ENCODE data around the gene RPS6KA2.

RPS6KA2 gene

DNA sequence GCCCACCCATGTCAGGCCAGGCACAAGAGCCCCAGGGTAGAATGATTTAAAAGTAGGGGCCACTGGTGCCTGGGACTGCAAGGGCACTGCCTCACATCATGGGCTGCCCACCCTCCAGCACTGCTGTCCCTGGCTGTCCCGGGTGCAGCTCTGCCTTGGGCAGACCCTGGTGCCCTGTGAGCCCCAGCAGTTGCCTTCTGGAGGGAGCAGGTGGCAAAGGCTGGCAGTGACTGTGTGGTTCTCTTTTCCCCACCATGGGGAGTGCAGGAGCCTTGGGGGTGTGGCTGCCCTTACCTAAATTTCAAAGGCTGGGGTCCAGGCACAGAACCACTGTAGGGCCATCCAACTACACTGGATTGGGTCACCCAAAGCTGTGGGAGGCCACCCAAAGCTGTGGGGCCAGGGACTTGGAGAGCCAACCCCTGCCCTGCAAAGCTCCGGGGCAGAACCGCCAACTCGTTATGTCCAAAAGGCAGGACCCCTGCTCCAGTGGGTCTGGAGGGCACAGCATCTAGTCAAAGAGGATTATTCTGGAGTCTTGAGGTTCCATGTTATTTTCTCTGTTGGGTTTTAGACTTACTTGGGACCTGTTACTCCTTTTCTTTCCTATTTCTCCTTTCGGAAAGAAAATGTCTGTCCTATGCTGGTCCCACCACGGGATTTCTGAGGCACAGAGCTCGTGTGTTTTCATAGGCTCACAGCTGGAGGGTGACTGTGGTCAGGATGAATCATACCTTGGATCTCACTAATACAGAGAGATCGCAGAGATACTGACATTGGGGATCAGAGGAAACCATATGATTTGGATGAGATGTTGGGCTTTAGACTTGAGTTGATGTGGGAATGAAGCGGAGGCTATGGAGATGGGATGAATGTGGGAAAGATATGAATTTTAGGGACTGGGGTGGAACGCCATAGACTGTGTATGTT is 105.9 kb downstream of the RPS6KA2 start:
- DNase-seq = no peak

DNA sequence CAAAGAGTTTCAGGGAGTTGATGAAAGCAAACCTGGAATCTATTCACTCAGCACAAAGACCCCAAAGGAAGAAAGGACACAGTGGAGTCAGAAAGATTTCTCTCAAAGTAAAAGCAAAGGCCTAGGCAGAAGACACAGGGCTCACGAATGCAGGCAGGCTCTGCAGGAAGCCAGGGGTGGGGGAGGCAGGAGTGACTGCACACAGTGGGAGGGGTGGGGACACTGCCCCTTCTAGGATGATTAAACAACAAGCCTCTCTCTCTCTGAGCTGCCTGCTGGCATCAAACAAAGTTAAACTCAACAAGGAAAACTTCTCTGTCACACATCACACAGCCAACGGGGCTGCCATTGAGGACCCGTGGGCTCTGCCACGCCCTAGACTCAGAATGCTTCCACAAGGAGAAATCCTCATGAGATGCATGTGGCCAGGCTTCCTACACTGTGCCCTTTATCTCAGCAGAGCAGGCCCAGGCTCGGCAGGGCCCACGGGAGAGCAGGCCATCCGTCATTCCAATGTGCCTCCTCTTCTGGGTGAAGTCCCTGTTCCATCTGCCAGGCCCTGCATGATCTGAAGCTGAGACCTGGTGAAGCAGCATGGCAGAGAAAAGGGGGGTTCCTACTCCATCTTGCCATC is 110.7 kb downstream of the RPS6KA2 start:
- no peak for DNase-seq

- peak in 3 of 4 experiments; percentile 7 to 20 (median 14) for DNase-seq
Observed at GRCh38 chr6:166515072-166515810, 111.8 kb downstream of the RPS6KA2 start.

GRCh38 chr6:166514196-166514595 is 112.9 kb downstream of the RPS6KA2 start:
- no peak for DNase-seq

DNA sequence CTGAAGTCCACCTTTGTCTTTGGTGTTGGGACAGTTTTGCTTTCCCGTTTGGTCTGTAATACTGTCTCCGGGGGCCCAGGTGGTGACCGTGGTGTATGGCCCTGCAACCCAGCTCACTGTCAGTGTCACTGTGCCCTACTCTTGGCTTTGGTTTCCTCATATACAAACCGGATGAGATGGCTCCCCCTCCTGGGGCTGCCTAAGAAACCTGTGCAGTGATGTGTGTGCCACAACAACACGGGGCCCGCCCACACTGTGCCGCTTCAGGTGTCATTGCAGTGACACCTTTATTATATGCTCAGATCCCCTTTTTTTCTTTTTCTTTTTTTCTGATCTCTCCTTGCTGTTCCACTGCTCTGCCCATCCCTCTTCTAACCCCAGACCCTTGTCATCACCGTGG is 114.5 kb downstream of the RPS6KA2 start:
- DNase-seq = peak in 2 of 4 experiments; percentile 5 to 19

- no peak for DNase-seq
Observed at GRCh38 chr6:166511316-166511715, 115.7 kb downstream of the RPS6KA2 start.

- DNase-seq = no peak
Observed at GRCh38 chr6:166509193-166509592, 117.9 kb downstream of the RPS6KA2 start.

GRCh38 chr6:166508726-166509125 is 118.3 kb downstream of the RPS6KA2 start:
- DNase-seq = no peak

GRCh38 chr6:166507809-166508564 is 119.1 kb downstream of the RPS6KA2 start:
- no peak for DNase-seq

DNA sequence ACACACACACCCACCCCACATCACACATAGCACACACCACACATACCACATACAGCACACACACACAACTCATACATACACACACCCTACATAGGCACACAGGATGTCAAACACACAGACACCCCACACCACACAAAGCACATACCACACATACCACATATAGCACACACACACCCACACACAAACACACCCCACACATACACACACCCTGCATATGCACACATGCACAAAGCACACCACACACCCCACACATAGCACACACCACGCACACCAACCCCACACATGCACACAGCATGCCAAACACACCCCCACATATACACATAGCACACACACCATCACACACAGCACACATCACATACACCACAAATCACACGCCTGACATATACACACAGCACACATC is 119.7 kb downstream of the RPS6KA2 start:
- no peak for DNase-seq

- no peak for DNase-seq
Observed at GRCh38 chr6:166505133-166505905, 121.7 kb downstream of the RPS6KA2 start.

DNA sequence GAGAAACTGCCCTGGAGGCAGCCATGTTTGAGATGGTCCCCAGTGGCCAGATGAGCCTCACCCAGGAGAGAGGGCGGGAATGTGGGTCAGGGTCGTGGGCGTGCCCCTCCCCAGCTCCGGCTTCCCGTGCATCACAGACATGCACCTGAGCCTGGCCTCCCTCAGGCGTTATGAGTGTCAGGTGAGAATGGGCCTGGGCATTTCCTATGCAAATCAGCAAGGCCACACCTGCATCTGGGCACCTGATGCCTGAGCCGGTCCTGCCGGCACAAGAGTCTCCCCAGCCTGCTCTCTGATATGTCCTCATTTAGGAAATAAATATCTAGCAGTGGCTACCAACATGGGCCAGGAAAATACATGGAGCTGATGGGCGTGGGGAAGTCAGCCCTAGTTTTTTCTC is 123.0 kb downstream of the RPS6KA2 start:
- DNase-seq = no peak

DNA sequence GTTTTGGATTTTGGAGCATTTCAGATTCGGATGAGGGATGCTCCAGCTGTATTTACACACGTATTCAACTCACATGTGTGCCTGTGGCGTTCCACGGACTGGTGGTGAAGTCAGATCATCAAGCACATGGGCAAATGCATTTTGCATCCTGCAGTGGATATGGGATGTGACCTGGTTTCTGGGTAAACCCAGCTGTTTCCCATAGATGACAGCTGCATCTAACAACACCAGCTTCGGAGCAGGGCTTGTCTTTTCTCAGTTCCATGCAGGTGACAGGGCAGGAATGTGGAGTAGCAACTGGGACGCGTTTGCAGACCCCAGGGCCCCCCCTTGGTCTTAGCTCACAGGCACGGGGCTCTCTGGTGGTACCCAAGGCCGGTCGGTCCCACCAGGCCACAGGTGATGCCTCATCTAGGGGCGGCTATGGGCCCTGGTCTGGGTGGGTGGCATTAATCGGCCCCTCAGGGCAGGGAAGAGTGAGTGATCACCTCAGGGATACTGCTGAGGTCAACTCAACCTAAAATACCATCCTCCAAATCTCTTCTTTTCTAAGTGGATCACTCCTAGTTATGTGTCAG is 123.8 kb downstream of the RPS6KA2 start:
- DNase-seq = no peak

DNA sequence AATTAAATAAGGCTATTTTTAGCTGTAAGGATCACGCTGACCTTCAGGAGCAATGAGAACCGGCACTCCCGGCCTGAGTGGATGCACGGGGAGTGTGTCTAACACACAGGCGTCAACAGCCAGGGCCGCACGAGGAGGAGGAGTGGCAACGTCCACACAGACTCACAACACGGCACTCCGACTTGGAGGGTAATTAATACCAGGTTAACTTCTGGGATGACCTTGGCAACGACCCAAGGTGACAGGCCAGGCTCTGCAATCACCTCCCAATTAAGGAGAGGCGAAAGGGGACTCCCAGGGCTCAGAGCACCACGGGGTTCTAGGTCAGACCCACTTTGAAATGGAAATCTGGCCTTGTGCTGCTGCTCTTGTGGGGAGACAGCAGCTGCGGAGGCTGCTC is 124.6 kb downstream of the RPS6KA2 start:
- no peak for DNase-seq

DNA sequence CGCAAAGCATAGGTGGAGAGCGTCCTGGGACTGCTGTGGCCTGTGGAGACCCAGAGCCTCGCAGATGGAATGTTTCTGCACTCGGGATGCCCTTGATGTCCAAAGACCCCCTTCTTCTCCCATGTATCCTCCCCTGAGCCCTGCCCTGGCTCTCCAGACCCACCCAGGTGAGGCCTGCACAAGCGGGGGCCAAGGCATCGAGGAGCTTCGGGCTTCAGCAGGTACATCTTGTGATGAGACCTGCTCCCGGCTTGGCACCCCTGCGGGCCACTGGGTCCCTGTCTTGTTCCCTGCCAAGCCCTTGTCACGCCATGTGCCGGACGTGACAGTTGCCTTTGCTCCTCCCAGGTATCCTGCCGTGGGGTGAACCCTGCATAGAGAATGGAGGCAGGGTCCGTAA is 125.8 kb downstream of the RPS6KA2 start:
- DNase-seq = no peak

GRCh38 chr6:166500246-166500645 is 126.8 kb downstream of the RPS6KA2 start:
- no peak for DNase-seq

DNA sequence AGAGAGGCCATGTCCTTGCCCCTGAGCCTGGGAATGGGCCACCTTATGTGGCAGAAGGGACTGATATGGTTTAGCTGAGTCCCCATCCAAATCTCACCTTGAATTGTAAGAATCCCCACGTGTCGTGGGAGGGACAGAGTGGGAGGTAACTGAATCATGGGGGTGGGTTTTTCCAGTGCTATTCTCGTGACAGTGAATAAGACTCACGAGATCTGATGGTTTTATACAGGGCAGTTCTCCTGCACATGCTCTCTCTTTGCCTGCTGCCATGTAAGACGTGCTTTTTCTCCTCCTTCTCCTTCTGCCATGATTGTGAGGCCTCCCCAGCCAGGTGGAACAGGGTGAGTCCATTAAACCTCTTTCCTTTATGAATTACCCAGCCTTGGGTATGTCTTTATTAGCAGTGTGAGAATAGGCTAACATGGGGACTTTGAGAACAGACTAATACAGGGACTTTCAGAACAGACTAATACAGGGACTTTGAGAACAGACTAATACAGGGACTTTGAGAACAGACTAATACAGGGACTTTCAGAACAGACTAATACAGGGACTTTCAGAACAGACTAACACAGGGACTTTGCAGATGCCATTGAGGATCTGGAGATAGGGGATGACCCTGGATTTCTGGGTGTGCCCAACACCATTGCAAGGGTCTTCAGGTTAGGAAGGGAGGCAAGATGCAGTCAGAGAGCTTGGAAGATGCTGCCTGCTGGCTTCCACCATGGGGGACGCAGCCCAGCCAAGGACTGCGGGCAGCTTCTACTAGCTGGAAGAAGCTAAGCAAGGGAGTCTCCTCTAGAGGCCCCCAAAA is 127.5 kb downstream of the RPS6KA2 start:
- no peak for DNase-seq

DNA sequence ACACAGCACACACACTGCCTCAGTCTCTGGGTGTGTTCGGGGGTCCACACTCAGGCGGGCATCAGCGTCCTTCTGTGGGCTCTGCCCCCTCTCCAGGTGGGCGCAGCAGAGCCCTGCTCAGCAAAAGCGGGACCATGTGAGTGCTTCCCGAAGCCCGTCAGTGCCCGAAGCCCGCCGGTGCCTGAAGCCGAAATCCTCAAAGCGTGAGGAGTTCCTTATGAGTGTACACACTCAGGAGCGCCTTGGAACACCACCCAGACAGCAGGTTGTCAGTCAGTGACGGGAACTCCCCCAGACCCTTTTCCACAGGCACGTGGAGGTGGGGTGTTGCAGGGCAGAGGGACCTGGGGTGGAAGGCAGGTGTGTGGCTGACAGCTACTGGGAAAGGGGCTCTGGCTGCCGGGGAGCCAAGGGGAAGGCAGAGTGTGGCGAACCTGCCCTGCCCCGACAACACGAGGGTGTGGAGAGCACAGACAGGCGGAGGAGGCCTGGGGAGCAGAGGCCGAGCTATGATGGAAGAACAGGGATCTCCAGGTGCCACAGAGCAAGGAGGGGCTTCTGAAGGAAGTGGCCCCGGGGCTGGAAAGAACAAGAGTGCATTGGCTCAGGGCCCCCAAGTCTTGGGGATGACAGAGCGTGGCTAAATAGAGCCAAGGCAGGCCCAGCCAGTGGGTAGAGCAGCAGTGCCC is 128.2 kb downstream of the RPS6KA2 start:
- no peak for DNase-seq

DNA sequence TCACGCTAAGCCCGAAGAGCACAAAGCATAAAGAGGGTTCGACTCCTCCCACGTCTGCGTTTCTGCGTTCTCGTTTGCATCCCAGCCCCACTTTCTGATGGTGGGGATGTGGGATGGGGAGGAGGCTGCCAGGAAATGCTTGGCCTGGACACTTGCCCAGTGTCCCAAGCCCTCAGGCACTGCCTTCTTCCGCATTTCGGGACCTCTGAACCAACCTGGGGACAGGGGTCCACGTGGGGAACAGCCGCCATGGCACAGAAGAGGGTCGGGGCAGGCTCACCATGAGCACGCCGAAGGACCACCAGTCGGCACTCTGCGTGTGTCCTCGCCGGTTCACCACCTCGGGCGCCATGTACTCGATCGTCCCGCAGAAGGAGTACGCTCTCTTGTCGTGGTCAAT is 128.8 kb downstream of the RPS6KA2 start:
- DNase-seq = no peak

All from activated CD4-positive, CD25-positive, alpha-beta regulatory T cell (primary cell).